Activated CD4-positive, alpha-beta T cell treated with anti-CD3 and anti-CD28 coated beads, Interleukin-2, amount 50 U/mL, for 48 hours (primary cell): Measurements from ENCODE around the gene DLX2.
"Not testable (repeated sequence)": the region's sequence is repeated elsewhere in the genome, so short reads cannot be mapped to it uniquely, and the experiment has no call there.

Experiments
- DNase-seq, 2 experiments: peaks; one replicate each; pipeline ENCODE4 v3.0.0-alpha.2; 2020

Gene DLX2

GRCh38 chr2:172102391-172103359, at the start of gene DLX2:
DLX2 (minus strand) TSS chr2:172102900; CDS start chr2:172102538, 362 bp downstream.
- peak; percentile 76 to 81 for DNase-seq

GRCh38 chr2:172147944-172148650, 45.4 kb upstream of the DLX2 start:
- no peak for DNase-seq

- DNase-seq, result no peak
Observed at GRCh38 chr2:172143817-172144216, 41.1 kb upstream of the DLX2 start.

GRCh38 chr2:172138727-172139126, 36.0 kb upstream of the DLX2 start:
- DNase-seq, result not testable (repeated sequence)

- DNase-seq, result no peak
Observed at GRCh38 chr2:172137943-172138342, 35.2 kb upstream of the DLX2 start.

GRCh38 chr2:172137109-172137508, 34.4 kb upstream of the DLX2 start:
- no peak for DNase-seq

- no peak for DNase-seq
Observed at GRCh38 chr2:172135446-172135845, 32.7 kb upstream of the DLX2 start.

GRCh38 chr2:172134270-172134669, 31.6 kb upstream of the DLX2 start:
- DNase-seq, result no peak

GRCh38 chr2:172131713-172132555, 29.2 kb upstream of the DLX2 start:
- no peak for DNase-seq

GRCh38 chr2:172129404-172129803, 26.7 kb upstream of the DLX2 start:
- no peak for DNase-seq

- no peak for DNase-seq
Observed at GRCh38 chr2:172128484-172128883, 25.8 kb upstream of the DLX2 start.

GRCh38 chr2:172120118-172120517, 17.4 kb upstream of the DLX2 start:
- DNase-seq, result no peak

GRCh38 chr2:172119089-172119488, 16.4 kb upstream of the DLX2 start:
- no peak for DNase-seq

GRCh38 chr2:172116107-172116506, 13.4 kb upstream of the DLX2 start:
- no peak for DNase-seq

- no peak for DNase-seq
Observed at GRCh38 chr2:172114579-172114978, 11.9 kb upstream of the DLX2 start.

- not testable (repeated sequence) for DNase-seq
Observed at GRCh38 chr2:172114176-172114575, 11.5 kb upstream of the DLX2 start.

GRCh38 chr2:172113617-172114016, 10.9 kb upstream of the DLX2 start:
- no peak for DNase-seq

- no peak for DNase-seq
Observed at GRCh38 chr2:172109988-172110811, 7.5 kb upstream of the DLX2 start.

GRCh38 chr2:172109256-172109987, 6.7 kb upstream of the DLX2 start:
- no peak for DNase-seq

GRCh38 chr2:172108587-172108930, 5.9 kb upstream of the DLX2 start:
- no peak for DNase-seq
